GM20431 (cell line): ENCODE data around the gene ZNF488.

Source experiments
- in situ Hi-C: fragments of 300-500 bp; cut with MseI, MboI; formaldehyde crosslinking; loops from one replicate; pipeline ENCODE4 v1.15.0; 2020; ENCODE audit warnings: low sequenced_read_pairs; ENCODE audit not compliant: unreplicated experiment

The ZNF488 gene

GRCh38 chr10:47370015-47370767 lies 13.9 kb downstream of the ZNF488 start:
- in situ Hi-C loops = no loop called here

DNA sequence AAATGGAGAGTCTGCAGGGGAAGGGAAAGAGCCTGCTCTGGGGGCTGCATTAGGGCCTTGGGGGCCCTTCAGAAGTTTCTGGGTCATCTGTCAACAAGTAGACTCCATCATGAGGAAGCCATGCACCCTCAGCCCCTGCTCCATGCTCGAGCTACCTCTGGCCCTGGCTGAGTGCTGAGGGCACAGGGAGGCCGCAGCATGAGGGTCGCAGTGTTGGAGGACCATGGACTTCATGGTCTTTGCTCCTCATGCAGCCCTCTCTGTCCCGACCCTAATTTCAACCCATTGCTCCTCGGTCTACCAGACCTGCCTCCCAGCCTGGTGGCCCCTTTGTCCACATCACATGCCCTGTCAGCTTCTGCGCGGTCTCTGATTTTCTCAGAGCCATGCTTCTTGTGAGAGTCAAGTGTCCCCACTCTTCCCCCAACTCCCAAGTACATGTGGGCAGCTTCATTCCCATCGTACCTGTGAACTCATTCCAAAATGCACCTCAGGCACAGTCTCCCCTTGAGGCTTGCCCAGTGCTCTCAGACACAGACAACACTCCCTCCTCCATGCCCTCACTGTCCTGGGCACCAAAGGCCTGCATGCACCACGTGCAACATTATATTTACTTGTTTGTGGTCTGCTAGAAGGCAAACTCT lies 14.7 kb downstream of the ZNF488 start:
- in situ Hi-C loops = no loop called here

GRCh38 chr10:47368431-47369180 lies 15.5 kb downstream of the ZNF488 start:
- in situ Hi-C loops = no loop called here

DNA sequence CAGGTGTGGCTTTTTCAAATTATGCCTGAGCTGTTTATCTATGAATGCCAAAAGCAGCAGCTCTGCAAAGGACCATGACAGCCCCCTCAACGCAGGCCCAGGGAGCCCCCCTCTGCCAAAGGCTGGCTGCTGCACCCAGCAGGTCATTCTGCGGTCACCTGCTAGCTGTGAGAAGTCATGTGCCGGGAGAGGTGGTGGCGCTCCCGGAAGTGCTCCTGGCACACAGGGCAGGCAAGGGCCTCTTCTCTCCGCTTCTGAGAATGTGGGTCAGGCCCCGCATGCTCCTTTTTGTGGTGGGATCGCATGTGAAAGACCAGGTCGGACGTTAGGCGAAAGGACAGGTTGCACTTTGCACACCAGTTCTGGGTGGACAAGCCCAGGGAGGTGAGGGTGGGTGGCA lies 16.4 kb downstream of the ZNF488 start:
- in situ Hi-C loops = no loop called here

GRCh38 chr10:47366731-47367460 lies 17.2 kb downstream of the ZNF488 start:
- in situ Hi-C loops = no loop called here

DNA sequence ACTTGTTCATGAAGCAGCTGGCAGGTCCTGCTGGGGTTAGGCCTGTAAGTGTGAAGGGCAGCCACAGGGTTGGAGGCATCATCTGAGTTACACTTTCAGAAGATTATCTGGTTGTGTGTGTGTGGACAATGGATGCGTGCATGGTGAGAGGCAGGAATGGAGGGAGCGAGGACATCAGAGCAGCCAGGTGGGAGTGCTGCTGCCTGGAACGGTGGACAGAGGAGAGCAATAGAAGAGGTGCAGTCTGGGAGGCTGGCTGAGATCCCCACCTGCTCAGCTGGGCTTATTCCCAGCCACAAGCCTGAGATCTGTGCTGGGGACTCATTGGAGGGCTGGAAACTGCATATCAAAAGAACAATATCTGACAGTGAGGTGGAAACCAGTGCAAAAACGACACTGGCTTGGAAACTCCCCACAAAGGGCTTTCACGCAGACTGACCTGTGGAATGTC lies 17.9 kb downstream of the ZNF488 start:
- in situ Hi-C loops = no loop called here

DNA sequence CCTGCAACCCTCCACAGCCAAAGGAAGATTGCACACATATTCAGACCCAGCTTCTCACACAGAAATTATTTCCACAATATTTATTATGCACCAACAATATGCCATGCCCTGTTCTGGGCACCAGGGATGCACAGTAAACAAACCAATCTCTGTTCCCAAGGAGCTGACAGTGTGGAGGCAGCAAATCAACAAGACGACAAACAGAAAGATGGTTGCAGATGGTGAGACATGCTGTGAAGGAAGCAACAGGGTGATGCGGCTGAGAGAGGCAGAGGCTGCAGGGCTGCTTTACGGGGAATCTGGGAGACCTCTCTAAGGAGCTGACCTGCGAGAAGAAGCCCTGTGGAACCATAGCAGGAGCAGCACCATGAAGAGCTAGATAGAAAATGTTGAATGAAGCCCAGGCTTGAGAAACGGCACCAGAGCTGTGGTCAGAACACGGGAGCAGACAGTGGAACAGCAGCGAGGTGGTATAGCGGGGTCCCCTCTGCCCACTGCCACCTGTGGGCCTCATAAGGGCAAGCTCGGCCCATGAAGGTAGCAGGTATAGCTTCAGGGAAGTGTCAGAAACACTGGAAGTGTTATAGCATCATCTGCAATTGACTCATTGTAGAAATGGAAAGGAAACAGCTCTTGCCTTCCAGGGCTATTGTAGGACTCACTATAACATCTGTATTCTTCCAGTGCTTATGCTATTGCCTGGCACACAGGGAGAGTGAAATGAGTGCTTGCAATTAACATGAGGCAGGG lies 18.5 kb downstream of the ZNF488 start:
- in situ Hi-C loops = no loop called here

DNA sequence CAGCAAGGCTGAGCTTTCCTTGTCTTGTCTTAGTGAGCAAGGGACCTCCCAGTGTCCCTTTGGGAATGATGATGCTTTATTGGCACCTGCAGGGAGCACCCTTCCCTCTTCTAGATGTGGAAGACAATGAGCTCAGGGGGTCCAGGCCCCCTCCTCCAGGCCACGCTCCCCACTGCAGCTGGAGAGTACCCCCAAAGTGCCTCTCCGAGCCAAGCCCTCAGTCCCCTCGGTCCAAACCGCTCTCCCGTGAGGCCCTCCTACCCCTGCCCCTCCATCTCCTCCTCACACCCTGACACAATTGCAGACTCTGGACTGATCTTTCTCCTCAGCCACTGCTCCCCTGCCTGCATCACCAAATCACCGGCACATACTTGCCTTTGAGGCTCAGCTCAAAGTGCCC lies 19.2 kb downstream of the ZNF488 start:
- in situ Hi-C loops = no loop called here

- in situ Hi-C loops = no loop called here
Observed at GRCh38 chr10:47364366-47364765, 19.7 kb downstream of the ZNF488 start.

GRCh38 chr10:47363781-47364180 lies 20.3 kb downstream of the ZNF488 start:
- in situ Hi-C loops = no loop called here

GRCh38 chr10:47362199-47362598 lies 21.9 kb downstream of the ZNF488 start:
- in situ Hi-C loops = no loop called here

GRCh38 chr10:47361293-47361692 lies 22.8 kb downstream of the ZNF488 start:
- in situ Hi-C loops = no loop called here

- in situ Hi-C loops = no loop called here
Observed at GRCh38 chr10:47360419-47361040, 23.6 kb downstream of the ZNF488 start.

- in situ Hi-C loops = no loop called here
Observed at GRCh38 chr10:47359626-47360418, 24.3 kb downstream of the ZNF488 start.

GRCh38 chr10:47359101-47359500 lies 25.0 kb downstream of the ZNF488 start:
- in situ Hi-C loops = no loop called here

- in situ Hi-C loops = no loop called here
Observed at GRCh38 chr10:47358457-47358856, 25.6 kb downstream of the ZNF488 start.

DNA sequence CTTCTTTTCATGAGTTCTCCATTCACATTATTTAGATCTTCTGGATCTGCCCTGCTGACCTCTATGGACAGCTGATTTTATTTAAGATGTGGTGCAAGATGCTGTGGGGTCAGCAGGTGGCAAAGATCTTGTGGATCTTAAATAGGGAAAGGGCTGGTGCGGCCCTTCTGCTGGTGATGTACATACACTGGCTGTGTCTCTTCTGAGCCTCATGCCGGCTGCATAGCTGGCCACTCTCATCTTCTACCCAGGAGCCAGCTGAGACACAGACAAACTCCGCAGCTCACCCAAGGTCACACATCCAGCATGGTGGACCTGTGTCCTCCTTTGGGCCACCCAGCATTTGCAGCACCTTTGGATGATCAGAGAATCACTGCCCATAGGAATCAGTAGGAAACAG lies 26.2 kb downstream of the ZNF488 start:
- in situ Hi-C loops = no loop called here

- in situ Hi-C loops = no loop called here
Observed at GRCh38 chr10:47357131-47357582, 26.9 kb downstream of the ZNF488 start.
